Measurements from ENCODE around the gene SEPTIN6.
A peak's percentile ranks its signal among the peaks of the same experiment; 100 is the strongest.
"Not testable (repeated sequence)": the region's sequence is repeated elsewhere in the genome, so short reads cannot be mapped to it uniquely, and the experiment has no call there.

Gene SEPTIN6

GRCh38 chrX:119690921-119691716 is 1.8 kb downstream of the SEPTIN6 start:
- no peak for DNase-seq (ENCODE audit: low read depth)

GRCh38 chrX:119688911-119689321 is 4.1 kb downstream of the SEPTIN6 start:
- DNase-seq (ENCODE audit: low read depth): no peak

- no peak for DNase-seq (ENCODE audit: low read depth)
Observed at GRCh38 chrX:119687661-119688413, 5.1 kb downstream of the SEPTIN6 start.

DNA sequence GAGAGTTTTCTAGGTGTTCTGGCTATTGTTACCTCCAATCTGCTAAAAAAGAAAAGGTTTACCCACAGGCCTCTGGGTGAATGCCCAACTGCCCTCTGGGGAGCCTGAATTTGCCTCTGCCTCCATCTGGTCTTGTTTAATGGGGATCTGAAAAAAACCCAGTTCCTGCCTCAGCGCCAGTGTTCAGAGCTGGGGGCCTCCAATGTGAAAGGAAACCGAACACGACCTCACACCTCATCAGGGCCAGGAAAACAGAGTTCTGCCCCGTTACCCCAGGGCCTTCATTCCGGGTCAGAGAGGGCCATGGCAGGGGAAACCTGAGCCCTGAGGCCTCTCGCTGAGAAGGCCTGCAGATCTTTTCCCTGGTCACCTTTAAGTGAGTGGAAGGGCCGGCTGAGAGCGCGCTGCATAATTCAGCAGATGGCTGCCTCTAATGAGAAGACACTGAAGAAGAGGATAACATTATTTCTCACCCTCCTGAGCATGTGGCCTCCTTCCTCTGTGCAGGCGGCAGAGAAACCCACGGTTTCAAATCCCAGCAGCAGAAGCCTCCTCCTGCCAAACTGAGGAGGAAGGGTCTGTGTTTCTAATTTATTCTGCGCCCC is 6.8 kb downstream of the SEPTIN6 start:
- DNase-seq (ENCODE audit: low read depth): no peak

DNA sequence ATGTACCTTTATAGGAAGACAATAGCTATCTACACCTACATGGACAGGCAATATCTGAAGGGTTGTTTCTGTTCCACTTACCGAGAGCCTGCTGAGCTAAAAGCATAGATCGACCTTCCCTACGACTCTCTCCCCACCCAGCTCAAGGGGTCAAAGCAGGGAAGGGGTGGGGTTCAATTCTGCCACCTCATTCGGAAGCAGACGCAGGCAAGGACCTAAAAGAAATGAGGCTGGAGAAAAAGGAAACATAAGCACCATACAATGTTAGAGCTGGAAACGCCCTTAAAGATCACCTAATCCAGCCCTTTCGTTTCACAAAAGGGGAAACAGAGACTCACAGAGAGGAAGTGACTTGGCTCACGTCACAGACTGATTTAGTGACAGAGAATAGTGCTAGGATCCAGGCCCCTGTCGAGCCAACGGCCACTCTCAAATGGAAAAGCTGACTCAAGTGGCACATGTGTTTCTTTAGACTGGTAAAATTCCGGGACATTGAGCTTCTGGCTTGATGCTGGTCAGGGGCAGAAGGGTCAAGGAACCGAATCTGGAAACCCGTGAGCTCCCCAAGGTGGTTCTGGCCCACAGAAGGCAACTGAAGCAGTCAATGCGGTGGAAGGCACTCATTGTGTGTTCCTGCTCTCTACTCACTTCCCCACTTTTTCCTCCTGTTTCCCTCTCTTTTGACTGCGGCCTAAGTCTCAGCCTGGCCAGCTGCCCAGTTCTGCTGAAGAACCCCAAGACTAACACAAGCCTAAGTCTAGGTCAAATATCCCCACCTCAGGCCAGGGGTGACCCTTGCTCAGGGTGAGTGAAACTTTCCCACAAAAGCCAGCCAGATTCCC is 7.5 kb downstream of the SEPTIN6 start:
- no peak for DNase-seq (ENCODE audit: low read depth)

- no peak for DNase-seq (ENCODE audit: low read depth)
Observed at GRCh38 chrX:119684916-119685224, 8.1 kb downstream of the SEPTIN6 start.

- DNase-seq (ENCODE audit: low read depth): not testable (repeated sequence)
Observed at GRCh38 chrX:119684312-119684711, 8.7 kb downstream of the SEPTIN6 start.

- DNase-seq (ENCODE audit: low read depth): no peak
Observed at GRCh38 chrX:119682019-119682989, 10.7 kb downstream of the SEPTIN6 start.

GRCh38 chrX:119677654-119677981 is 15.3 kb downstream of the SEPTIN6 start:
- DNase-seq (ENCODE audit: low read depth): no peak

DNA sequence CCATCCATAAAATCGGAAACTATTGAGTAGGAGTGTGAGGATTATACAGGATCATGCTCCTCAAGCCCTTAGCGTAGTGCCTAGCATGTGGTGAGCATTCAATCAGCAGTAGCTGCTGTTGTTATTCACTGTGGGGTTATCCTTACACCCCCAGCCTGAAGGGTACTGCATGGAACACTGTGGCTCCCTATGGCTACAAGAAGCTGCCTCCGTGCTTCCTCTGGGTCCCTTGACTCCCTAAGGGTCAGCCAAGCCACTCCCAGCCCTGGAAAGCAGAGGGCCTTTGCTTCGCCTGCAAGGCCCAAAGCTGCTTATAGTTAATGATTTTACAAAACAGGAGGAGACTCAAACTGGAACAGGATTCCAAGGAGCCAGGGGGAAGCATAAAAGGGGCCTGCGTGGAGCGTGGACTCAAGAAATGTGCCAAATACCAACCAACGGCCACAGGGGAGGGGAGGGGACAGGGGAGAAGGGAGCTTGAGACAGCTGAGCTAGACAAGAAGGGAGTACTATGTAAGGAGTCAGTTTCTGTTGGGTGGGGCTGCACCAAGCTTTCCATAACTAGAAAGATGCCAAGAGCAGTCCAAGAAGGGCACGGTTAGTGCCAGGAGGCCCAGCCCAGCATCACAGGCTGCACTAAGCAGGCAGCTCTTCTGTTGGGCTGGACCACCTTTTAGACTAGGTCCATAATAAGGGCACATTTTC is 15.9 kb downstream of the SEPTIN6 start:
- no peak for DNase-seq (ENCODE audit: low read depth)

DNA sequence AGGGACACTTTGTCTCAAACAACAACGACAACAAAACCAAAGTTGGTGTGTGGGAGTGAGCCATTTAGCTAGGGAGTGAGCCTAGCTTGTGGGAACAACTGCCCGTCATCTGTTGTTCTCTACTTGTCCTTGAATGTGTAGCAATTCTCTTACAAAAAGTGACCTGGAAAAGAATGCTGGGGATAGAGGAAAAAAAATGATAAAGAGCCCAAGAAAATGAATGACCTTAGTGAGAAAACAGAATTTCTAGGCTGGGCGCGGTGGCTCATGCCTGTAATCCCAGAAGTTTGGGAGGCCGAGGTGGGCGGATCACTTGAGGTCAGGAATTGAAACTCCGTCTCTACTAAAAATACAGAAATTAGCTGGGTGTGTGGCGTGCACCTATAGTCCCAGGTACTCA is 19.6 kb downstream of the SEPTIN6 start:
- DNase-seq (ENCODE audit: low read depth): no peak

- no peak for DNase-seq (ENCODE audit: low read depth)
Observed at GRCh38 chrX:119672426-119672825, 20.5 kb downstream of the SEPTIN6 start.

GRCh38 chrX:119669424-119670037 is 23.4 kb downstream of the SEPTIN6 start:
- no peak for DNase-seq (ENCODE audit: low read depth)

GRCh38 chrX:119667111-119667878 is 25.7 kb downstream of the SEPTIN6 start:
- DNase-seq (ENCODE audit: low read depth): no peak

DNA sequence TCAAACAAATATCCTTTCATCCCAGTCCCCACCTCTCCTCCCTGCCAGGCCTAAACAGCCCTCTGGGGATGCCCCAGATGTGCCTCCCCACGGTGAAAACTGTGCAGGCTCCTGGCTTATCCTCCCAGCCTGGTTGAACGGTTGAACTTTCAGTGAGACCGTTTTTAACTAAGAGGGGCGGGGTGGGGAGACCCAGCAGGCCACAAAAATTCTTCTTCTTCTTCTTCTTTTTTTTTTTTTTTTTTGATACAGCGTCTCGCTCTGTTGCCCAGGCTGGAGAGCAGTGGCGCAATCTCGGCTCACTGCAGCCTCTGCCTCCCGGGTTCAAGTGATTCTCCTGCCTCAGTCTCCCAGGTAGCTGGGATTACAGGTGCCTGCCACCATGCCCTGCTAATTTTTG is 28.1 kb downstream of the SEPTIN6 start:
- DNase-seq (ENCODE audit: low read depth): not testable (repeated sequence)

DNA sequence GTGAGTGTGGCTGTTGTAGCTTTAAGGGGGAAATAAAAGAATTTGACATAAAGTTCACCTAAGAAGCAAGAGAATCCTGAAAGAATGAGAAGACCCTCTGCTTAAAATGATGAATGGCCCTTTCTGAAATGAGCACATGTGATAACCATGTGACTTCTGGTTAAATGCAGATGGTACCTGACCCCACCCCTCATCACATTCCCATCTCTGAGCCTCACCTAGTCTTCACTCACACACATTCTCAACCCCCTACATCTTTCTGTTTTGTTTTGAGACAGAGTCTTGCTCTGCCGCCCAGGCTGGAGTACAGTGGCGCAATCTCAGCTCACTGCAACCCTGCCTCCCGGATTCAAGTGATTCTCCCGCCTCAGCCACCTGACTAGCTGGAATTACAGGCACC is 31.5 kb downstream of the SEPTIN6 start:
- no peak for DNase-seq (ENCODE audit: low read depth)

DNA sequence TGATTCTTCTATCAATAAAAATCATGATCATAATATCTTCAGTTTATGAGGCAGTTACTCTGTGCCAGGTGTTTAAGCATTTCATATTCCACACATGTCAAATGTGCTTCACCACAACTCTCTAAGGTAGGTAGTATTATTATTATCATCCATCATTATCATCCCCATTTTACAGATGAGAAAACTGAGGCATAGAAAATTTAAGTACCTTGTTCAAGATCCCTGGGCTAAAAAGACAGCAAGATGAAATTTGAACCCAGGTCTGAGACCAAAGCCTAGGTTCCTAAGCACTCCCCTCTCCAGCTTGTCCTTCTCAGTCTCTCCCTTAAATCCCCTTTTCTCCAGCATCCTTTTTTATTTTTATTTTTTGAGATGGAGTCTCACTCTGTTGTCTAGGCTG is 33.4 kb downstream of the SEPTIN6 start:
- no peak for DNase-seq (ENCODE audit: low read depth)

- peak; percentile 32 for DNase-seq (ENCODE audit: low read depth)
Observed at GRCh38 chrX:119655125-119655524, 37.8 kb downstream of the SEPTIN6 start.

- no peak for DNase-seq (ENCODE audit: low read depth)
Observed at GRCh38 chrX:119654112-119654531, 38.8 kb downstream of the SEPTIN6 start.

Data from activated gamma-delta T cell treated with anti-CD3 and anti-CD28 coated beads, Interleukin-2, amount 50 U/mL, for 16 hours (primary cell).